Loucy (cell line): Measurements from ENCODE around the gene MPPED2.

Experiments used
- CTCF ChIP-seq: fragments of 200-600 bp; sonication (generic); conservative IDR thresholded peaks from 2 replicates; pipeline ENCODE4 v1.5.1; 2014; ENCODE audit warnings: mild to moderate bottlenecking, antibody characterized with exemption, low read length
- EZH2phosphoT487 ChIP-seq: fragments of 200-600 bp; IDR thresholded peaks from 2 replicates; pipeline ENCODE4 v1.6.1; 2018; ENCODE audit warnings: antibody characterized with exemption, mild to moderate bottlenecking, moderate library complexity, borderline replicate concordance

GRCh38 chr11:30545507-30545906 lies 40.6 kb downstream of the MPPED2 start:
- TF ChIP-seq CTCF = no peak
- no peak for TF ChIP-seq EZH2phosphoT487
